Natural killer cell (primary cell): ENCODE results near the gene PLXNC1. TPM values are rescaled to one million over a fixed set of nuclear protein-coding genes. Genes with fewer than 3 reads are reported as not detected.

ENCODE experiments used
- ATAC-seq, 3 donors: fragments of 150-1000 bp in 2 of 3; fragments of 200-7000 bp in 1 of 3; cut with Tn5 transposase; 1 replicate in 1 of 3; 2 replicates in 2 of 3; pipeline ENCODE4 v1.10.0; 2021; ENCODE audit warnings: mild to moderate bottlenecking in 2 of 3, moderate library complexity in 2 of 3
- DNase-seq, 2 donors: peaks; one replicate each; pipeline versions ENCODE4 v3.0.0 to v3.0.0-alpha.2; 2013 to 2021; ENCODE audit warnings: mixed read lengths in 1 of 2
- H3K27ac ChIP-seq: one replicate; pipeline ENCODE4 v1.5.1; 2013; ENCODE audit warnings: mild to moderate bottlenecking, low read length
- H3K27me3 ChIP-seq: one replicate; pipeline ENCODE4 v1.6.1; 2013; ENCODE audit warnings: low read length; ENCODE audit not compliant: control insufficient read depth, insufficient read depth
- H3K36me3 ChIP-seq: one replicate; pipeline ENCODE4 v1.6.1; 2013; ENCODE audit warnings: low read length; ENCODE audit not compliant: control insufficient read depth, insufficient read depth
- H3K4me1 ChIP-seq: one replicate; pipeline ENCODE4 v1.6.1; 2013; ENCODE audit warnings: low read length; ENCODE audit not compliant: control insufficient read depth, insufficient read depth
- H3K4me3 ChIP-seq: one replicate; pipeline ENCODE4 v1.5.1; 2013; ENCODE audit warnings: low read length
- H3K9me3 ChIP-seq: one replicate; pipeline ENCODE4 v1.6.1; 2013; ENCODE audit warnings: low read length; ENCODE audit not compliant: control insufficient read depth, insufficient read depth
- H3K27ac Mint-ChIP-seq, 2 donors: one replicate each; pipeline ENCODE4 v1.8.0; 2022; ENCODE audit warnings: mild to moderate bottlenecking in 2 of 2, mixed read lengths in 2 of 2, moderate library complexity in 1 of 2
- H3K27me3 Mint-ChIP-seq, 2 donors: one replicate each; pipeline ENCODE4 v1.8.0; 2022; ENCODE audit warnings: low read depth in 2 of 2, mixed read lengths in 2 of 2
- H3K36me3 Mint-ChIP-seq: one replicate; pipeline ENCODE4 v1.8.0; 2022; ENCODE audit warnings: mixed read lengths
- H3K4me1 Mint-ChIP-seq, 2 donors: one replicate each; pipeline ENCODE4 v1.8.0; 2022; ENCODE audit warnings: mixed read lengths in 2 of 2
- H3K4me3 Mint-ChIP-seq: one replicate; pipeline ENCODE4 v1.8.0; 2022; ENCODE audit warnings: mild to moderate bottlenecking, moderate library complexity, mixed read lengths
- H3K9me3 Mint-ChIP-seq, 2 donors: one replicate each; pipeline ENCODE4 v1.8.0; 2022; ENCODE audit warnings: mixed read lengths in 2 of 2
- WGBS: methylation state at CpG from one replicate; pipeline ENCODE4 v1.1.7; 2013; ENCODE audit warnings: missing lambda C conversion rate; ENCODE audit not compliant: insufficient coverage; 5-methylcytosine and 5-hydroxymethylcytosine counted together
- intact Hi-C: fragments of 100-400 bp; cut with micrococcal nuclease; formaldehyde crosslinking; loops from one replicate; pipeline ENCODE4 v1.14.2; 2022
- total RNA-seq, 4 donors: library from RNA; stranded (reverse); fragments of 120-200 nt in 1 of 4; gene quantifications; one replicate each; pipeline versions ENCODE4 v1.2.3 to v1.2.4, GENCODE V29; 2013 to 2022
- TF ChIP-seq, protein P1 (sequence below): fragments of 200-600 bp; IDR thresholded peaks from one replicate; pipeline ENCODE4 v1.8.0; 2022; ENCODE audit warnings: antibody characterized with exemption

The PLXNC1 gene
- total RNA-seq, 3 donors from 2014 or later (not counting 1 experiment from before 2014, with no cell fraction given): 22.0 to 30.7 (median 26.5) TPM

DNA sequence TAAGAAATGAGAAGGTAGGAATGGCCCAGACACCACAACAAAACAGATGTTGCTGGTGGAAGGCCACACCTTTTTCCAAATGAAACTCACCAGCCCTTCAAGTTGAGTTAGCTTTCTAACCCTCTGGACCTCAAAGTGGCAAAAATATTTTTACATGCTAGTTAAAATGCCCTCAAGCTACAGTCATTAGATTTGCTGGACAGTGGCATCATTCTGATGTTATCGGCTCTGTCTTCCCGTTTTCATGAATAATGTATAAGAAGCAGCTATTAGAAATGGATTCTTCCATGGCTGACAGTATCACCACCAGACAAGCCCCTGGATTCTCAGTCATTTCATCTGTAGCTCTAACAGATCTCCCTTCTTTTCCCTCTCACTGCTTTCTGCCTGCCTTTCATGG lies 37.1 kb upstream of the PLXNC1 start:
- WGBS: 94% methylated on average over 2 of the region's 2 CpGs
- no peak overlapping the region for H3K27ac Mint-ChIP-seq

DNA sequence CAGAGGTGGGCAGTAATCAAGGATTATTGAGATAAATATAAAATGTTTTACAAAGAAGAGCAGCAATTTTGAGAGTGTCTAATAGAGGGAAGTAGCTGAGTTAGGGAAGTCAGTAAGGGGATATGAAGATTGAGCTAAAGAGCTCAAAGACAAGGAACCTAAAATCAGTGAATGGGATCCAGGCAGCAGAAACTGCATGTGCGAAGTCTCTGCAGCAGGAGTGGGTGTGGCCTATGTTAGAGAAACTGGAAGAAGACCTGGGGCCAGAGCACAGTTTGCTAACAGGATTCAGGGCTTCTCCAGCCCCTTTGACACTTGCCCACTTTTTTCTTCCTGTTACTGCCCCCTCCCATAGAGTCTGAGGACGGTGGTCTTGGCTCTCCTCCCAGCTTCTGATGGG lies 36.3 kb upstream of the PLXNC1 start:
- H3K27ac Mint-ChIP-seq: no peak overlapping the region
- Histone ChIP-seq H3K27me3 (no peaks in the 10 kb centered on the region), H3K27ac (no peak overlapping the region), H3K36me3 (no peaks in the 10 kb centered on the region), H3K4me1 (peaks cover 5% of the 10 kb centered on the region), H3K9me3 (no peaks in the 10 kb centered on the region), H3K4me3 (no peak overlapping the region)
- no peaks in the 10 kb centered on the region for H3K9me3 Mint-ChIP-seq
- H3K36me3 Mint-ChIP-seq: no peaks in the 10 kb centered on the region
- TF ChIP-seq, protein P1, sequence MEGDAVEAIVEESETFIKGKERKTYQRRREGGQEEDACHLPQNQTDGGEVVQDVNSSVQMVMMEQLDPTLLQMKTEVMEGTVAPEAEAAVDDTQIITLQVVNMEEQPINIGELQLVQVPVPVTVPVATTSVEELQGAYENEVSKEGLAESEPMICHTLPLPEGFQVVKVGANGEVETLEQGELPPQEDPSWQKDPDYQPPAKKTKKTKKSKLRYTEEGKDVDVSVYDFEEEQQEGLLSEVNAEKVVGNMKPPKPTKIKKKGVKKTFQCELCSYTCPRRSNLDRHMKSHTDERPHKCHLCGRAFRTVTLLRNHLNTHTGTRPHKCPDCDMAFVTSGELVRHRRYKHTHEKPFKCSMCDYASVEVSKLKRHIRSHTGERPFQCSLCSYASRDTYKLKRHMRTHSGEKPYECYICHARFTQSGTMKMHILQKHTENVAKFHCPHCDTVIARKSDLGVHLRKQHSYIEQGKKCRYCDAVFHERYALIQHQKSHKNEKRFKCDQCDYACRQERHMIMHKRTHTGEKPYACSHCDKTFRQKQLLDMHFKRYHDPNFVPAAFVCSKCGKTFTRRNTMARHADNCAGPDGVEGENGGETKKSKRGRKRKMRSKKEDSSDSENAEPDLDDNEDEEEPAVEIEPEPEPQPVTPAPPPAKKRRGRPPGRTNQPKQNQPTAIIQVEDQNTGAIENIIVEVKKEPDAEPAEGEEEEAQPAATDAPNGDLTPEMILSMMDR: no peak
- intact Hi-C loops: no loop called here
- ATAC-seq: no peak
- no peak for DNase-seq
- 56% methylated on average over 2 of the region's 2 CpGs for WGBS
- H3K27me3 Mint-ChIP-seq: peaks cover 5 to 9% of the 10 kb centered on the region in 2 donors
- no peak overlapping the region for H3K4me3 Mint-ChIP-seq
- H3K4me1 Mint-ChIP-seq: no peaks in the 10 kb centered on the region

More for the DNA sequence above, 37.1 kb upstream of the PLXNC1 start:
- TF ChIP-seq, protein P1: no peak
- Mint-ChIP-seq H3K4me1 (no peaks in the 10 kb centered on the region), H3K27me3 (peaks cover 9 to 16% of the 10 kb centered on the region in 2 donors), H3K9me3 (no peaks in the 10 kb centered on the region), H3K36me3 (no peaks in the 10 kb centered on the region), H3K4me3 (no peak overlapping the region)
- no peak for ATAC-seq
- Histone ChIP-seq H3K4me3 (no peak overlapping the region), H3K9me3 (no peaks in the 10 kb centered on the region), H3K36me3 (no peaks in the 10 kb centered on the region), H3K27me3 (no peaks in the 10 kb centered on the region), H3K27ac (no peak overlapping the region), H3K4me1 (peaks cover 5% of the 10 kb centered on the region)
- intact Hi-C loops: no loop called here
- no peak for DNase-seq

DNA sequence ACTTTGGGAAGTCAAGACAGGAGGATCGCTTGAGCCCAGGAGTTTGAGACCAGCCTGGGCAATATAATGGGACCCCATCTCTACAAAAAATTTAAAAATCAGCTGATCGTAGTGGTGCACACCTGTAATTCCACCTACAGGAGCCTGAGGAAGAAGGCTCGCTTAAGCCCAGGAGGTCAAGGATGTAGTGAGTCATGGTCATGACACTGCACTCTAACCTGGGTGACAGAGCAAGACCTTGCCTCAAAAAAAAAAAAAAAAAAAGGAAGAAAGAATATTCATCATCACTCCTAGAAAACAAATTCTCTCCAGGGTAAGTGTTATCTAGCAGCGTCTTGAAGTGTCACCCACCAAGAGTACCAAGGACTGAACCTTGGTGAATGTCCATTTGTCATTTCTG lies 34.2 kb upstream of the PLXNC1 start:
- no peak overlapping the region for H3K4me3 Mint-ChIP-seq

DNA sequence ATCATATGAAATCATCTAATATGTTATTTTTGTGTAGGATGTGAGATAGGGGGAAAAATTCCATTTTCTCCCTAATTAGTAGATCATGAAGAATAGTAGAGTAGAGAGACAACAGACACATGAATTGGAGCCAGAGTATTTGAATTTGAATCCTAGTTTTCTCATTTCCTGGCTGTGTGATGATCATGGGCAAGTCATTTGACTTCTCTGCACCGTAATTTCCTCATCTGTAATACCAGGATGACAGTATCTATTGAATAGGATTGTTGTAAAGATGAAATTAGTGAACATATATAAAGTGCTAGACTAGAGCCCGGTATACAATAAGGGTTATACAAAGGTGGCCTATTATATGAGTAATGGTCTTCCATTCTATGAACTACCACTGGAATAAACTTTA lies 32.2 kb upstream of the PLXNC1 start:
- no peaks in the 10 kb centered on the region for H3K27me3 ChIP-seq
- peaks cover 5% of the 10 kb centered on the region for H3K4me1 ChIP-seq
- H3K27ac ChIP-seq: no peak overlapping the region
- H3K4me1 Mint-ChIP-seq: no peaks in the 10 kb centered on the region
- H3K36me3 ChIP-seq: no peaks in the 10 kb centered on the region
- TF ChIP-seq, protein P1: no peak
- ATAC-seq: no peak
- no peaks in the 10 kb centered on the region for H3K9me3 ChIP-seq
- no peaks in the 10 kb centered on the region for H3K9me3 Mint-ChIP-seq
- H3K27ac Mint-ChIP-seq: no peak overlapping the region
- H3K4me3 ChIP-seq: no peak overlapping the region
- no peaks in the 10 kb centered on the region for H3K36me3 Mint-ChIP-seq
- intact Hi-C loops: no loop called here
- no peak overlapping the region for H3K4me3 Mint-ChIP-seq
- 100% methylated on average over 1 of the region's 2 CpGs for WGBS
- DNase-seq: no peak
- no peaks in the 10 kb centered on the region for H3K27me3 Mint-ChIP-seq

More for the DNA sequence above, 34.2 kb upstream of the PLXNC1 start:
- no peaks in the 10 kb centered on the region for H3K9me3 Mint-ChIP-seq
- Histone ChIP-seq H3K4me1 (peaks cover 5% of the 10 kb centered on the region), H3K36me3 (no peaks in the 10 kb centered on the region), H3K27ac (no peak overlapping the region), H3K9me3 (no peaks in the 10 kb centered on the region), H3K4me3 (no peak overlapping the region), H3K27me3 (no peaks in the 10 kb centered on the region)
- WGBS: 94% methylated on average over 4 of the region's 4 CpGs
- DNase-seq: no peak
- no peaks in the 10 kb centered on the region for H3K36me3 Mint-ChIP-seq
- intact Hi-C loops: no loop called here
- H3K4me1 Mint-ChIP-seq: no peaks in the 10 kb centered on the region
- H3K27me3 Mint-ChIP-seq: peaks cover 5 to 9% of the 10 kb centered on the region in 2 donors
- ATAC-seq: no peak
- TF ChIP-seq, protein P1: no peak
- no peak overlapping the region for H3K27ac Mint-ChIP-seq
